ENCODE results near the gene IL1B. TPM values are rescaled to one million over a fixed set of nuclear protein-coding genes. Genes with fewer than 3 reads are reported as not detected.

Gene IL1B
- total and polyA plus RNA-seq, 4 donors, result 0.25 to 3.1 (median 0.76) TPM

DNA sequence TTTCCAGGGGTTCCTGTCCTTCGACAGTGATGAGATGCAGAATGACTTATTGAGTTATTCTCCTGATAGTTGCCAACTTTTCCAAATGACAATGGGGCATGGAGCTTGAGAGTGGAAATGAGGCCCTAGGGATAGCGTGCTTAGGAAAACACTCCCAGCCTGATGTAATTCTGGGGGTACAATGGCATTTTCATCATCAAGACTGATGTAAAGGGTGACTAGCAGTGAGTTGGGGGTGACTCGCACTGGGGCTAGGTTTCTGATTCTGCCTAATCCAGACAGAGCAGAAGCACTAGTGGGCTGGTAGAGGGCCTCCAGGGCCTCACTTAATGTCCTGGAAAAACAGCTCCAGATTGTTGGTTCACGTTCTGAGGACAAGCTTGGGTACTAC is 40.4 kb upstream of the IL1B start:
- no peak overlapping the region for H3K9ac ChIP-seq (ENCODE audit: low read depth in 1 of 2, low read length in 2 of 2)
- H3K4me3 ChIP-seq (ENCODE audit: low read depth in 1 of 3, low read length in 3 of 3), result no peak overlapping the region
- no peak overlapping the region for H3K27ac ChIP-seq (ENCODE audit: low read depth in 1 of 2, low read length in 2 of 2)
- no peaks in the 10 kb centered on the region for H3K36me3 ChIP-seq (ENCODE audit: control insufficient read depth in 4 of 4, insufficient read depth in 3 of 4, low read depth in 1 of 4, low read length in 3 of 4)
- no peak for DNase-seq (ENCODE audit: low spot score)
- H3K27me3 ChIP-seq (ENCODE audit: control insufficient read depth in 4 of 4, insufficient read depth in 4 of 4, low read length in 3 of 4), result no peaks in the 10 kb centered on the region
- 93% methylated on average over 4 of the region's 4 CpGs for WGBS
- H3K4me1 ChIP-seq (ENCODE audit: control insufficient read depth in 4 of 4, insufficient read depth in 4 of 4, low read length in 3 of 4), result no peaks in the 10 kb centered on the region
- H3K9me3 ChIP-seq (ENCODE audit: control insufficient read depth in 4 of 4, low read length in 3 of 4), result no peaks in the 10 kb centered on the region
- TF ChIP-seq JUND (IDR thresholded peaks at IDR 0.05) (no peak), FOXA2 (IDR thresholded peaks at IDR 0.05) (no peak), TAF1 (conservative IDR thresholded peaks at IDR 0.05) (no peak), GABPA (IDR thresholded peaks at IDR 0.05 in 1 of 2, conservative IDR thresholded peaks at IDR 0.05 in 1 of 2) (no peak), RAD21 (IDR thresholded peaks at IDR 0.05) (no peak), RXRA (IDR thresholded peaks at IDR 0.05) (no peak)
- TF ChIP-seq, protein P1, sequence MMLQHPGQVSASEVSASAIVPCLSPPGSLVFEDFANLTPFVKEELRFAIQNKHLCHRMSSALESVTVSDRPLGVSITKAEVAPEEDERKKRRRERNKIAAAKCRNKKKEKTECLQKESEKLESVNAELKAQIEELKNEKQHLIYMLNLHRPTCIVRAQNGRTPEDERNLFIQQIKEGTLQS (IDR thresholded peaks at IDR 0.05), result no peak
- TF ChIP-seq, protein P2, sequence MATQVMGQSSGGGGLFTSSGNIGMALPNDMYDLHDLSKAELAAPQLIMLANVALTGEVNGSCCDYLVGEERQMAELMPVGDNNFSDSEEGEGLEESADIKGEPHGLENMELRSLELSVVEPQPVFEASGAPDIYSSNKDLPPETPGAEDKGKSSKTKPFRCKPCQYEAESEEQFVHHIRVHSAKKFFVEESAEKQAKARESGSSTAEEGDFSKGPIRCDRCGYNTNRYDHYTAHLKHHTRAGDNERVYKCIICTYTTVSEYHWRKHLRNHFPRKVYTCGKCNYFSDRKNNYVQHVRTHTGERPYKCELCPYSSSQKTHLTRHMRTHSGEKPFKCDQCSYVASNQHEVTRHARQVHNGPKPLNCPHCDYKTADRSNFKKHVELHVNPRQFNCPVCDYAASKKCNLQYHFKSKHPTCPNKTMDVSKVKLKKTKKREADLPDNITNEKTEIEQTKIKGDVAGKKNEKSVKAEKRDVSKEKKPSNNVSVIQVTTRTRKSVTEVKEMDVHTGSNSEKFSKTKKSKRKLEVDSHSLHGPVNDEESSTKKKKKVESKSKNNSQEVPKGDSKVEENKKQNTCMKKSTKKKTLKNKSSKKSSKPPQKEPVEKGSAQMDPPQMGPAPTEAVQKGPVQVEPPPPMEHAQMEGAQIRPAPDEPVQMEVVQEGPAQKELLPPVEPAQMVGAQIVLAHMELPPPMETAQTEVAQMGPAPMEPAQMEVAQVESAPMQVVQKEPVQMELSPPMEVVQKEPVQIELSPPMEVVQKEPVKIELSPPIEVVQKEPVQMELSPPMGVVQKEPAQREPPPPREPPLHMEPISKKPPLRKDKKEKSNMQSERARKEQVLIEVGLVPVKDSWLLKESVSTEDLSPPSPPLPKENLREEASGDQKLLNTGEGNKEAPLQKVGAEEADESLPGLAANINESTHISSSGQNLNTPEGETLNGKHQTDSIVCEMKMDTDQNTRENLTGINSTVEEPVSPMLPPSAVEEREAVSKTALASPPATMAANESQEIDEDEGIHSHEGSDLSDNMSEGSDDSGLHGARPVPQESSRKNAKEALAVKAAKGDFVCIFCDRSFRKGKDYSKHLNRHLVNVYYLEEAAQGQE (IDR thresholded peaks at IDR 0.05), result no peak

DNA sequence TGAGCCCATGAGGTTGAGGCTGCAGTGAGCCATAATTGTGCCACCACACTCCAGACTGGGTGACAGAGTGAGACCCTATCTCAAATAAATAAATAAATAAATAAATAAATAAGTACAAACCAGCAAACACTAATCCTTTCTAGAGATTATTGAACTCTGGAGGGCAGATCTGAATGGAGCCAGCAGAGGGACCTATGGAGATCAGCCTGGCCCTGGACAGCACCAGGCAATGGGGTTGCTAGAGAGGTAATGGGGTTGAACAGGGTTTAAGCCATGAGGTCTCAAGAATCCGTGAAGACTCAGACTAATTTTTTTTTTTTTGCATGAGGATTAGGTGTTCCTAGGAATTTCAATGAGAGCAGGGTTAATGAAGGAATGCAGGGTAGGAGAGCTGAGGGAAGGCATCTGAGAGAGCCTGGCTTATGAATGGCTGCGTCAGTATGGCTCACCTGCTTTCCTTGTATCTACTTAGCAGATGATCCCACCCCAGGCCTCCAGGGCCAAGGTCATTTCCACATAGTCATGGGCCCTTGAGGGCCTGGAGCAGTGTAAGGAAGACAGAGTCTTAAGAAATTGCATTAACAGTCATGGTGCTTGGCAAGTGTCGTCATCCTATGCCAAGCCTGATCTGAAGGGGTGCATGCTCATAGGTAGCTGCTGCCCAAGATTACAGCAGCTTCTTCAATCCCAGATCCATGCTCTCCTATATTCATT is 39.8 kb upstream of the IL1B start:
- Histone ChIP-seq H3K36me3 (ENCODE audit: control insufficient read depth in 4 of 4, insufficient read depth in 3 of 4, low read depth in 1 of 4, low read length in 3 of 4) (no peaks in the 10 kb centered on the region), H3K4me3 (ENCODE audit: low read depth in 1 of 3, low read length in 3 of 3) (no peak overlapping the region), H3K9me3 (ENCODE audit: control insufficient read depth in 4 of 4, low read length in 3 of 4) (no peaks in the 10 kb centered on the region), H3K27ac (ENCODE audit: low read depth in 1 of 2, low read length in 2 of 2) (no peak overlapping the region), H3K9ac (ENCODE audit: low read depth in 1 of 2, low read length in 2 of 2) (no peak overlapping the region), H3K27me3 (ENCODE audit: control insufficient read depth in 4 of 4, insufficient read depth in 4 of 4, low read length in 3 of 4) (no peaks in the 10 kb centered on the region), H3K4me1 (ENCODE audit: control insufficient read depth in 4 of 4, insufficient read depth in 4 of 4, low read length in 3 of 4) (no peaks in the 10 kb centered on the region)
- TF ChIP-seq, protein P3, sequence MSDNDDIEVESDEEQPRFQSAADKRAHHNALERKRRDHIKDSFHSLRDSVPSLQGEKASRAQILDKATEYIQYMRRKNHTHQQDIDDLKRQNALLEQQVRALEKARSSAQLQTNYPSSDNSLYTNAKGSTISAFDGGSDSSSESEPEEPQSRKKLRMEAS (IDR thresholded peaks at IDR 0.05), result no peak
- TF ChIP-seq EGR1 (IDR thresholded peaks at IDR 0.05; ENCODE audit: low read depth in 2 of 2), result no peak
- TF ChIP-seq GABPA (IDR thresholded peaks at IDR 0.05 in 1 of 2, conservative IDR thresholded peaks at IDR 0.05 in 1 of 2), result no peak
- no peak for TF ChIP-seq RAD21 (IDR thresholded peaks at IDR 0.05)
- no peak for TF ChIP-seq HNF4A (conservative IDR thresholded peaks at IDR 0.05)
- TF ChIP-seq, protein P4, sequence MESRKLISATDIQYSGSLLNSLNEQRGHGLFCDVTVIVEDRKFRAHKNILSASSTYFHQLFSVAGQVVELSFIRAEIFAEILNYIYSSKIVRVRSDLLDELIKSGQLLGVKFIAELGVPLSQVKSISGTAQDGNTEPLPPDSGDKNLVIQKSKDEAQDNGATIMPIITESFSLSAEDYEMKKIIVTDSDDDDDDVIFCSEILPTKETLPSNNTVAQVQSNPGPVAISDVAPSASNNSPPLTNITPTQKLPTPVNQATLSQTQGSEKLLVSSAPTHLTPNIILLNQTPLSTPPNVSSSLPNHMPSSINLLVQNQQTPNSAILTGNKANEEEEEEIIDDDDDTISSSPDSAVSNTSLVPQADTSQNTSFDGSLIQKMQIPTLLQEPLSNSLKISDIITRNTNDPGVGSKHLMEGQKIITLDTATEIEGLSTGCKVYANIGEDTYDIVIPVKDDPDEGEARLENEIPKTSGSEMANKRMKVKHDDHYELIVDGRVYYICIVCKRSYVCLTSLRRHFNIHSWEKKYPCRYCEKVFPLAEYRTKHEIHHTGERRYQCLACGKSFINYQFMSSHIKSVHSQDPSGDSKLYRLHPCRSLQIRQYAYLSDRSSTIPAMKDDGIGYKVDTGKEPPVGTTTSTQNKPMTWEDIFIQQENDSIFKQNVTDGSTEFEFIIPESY (IDR thresholded peaks at IDR 0.05), result no peak
- no peak for TF ChIP-seq HNF4G (IDR thresholded peaks at IDR 0.05)
- no peak for TF ChIP-seq YY1 (IDR thresholded peaks at IDR 0.05)
- TF ChIP-seq NR2F2 (IDR thresholded peaks at IDR 0.05), result no peak
- no peak for TF ChIP-seq RXRA (IDR thresholded peaks at IDR 0.05)
- no peak for TF ChIP-seq FOXA1 (IDR thresholded peaks at IDR 0.05)
- TF ChIP-seq, protein P1 (IDR thresholded peaks at IDR 0.05), result no peak
- no peak for TF ChIP-seq TAF1 (conservative IDR thresholded peaks at IDR 0.05)
- no peak for TF ChIP-seq JUND (IDR thresholded peaks at IDR 0.05)
- TF ChIP-seq FOXA2 (IDR thresholded peaks at IDR 0.05), result no peak
- TF ChIP-seq SP1 (IDR thresholded peaks at IDR 0.05), result no peak
- TF ChIP-seq, protein P5, sequence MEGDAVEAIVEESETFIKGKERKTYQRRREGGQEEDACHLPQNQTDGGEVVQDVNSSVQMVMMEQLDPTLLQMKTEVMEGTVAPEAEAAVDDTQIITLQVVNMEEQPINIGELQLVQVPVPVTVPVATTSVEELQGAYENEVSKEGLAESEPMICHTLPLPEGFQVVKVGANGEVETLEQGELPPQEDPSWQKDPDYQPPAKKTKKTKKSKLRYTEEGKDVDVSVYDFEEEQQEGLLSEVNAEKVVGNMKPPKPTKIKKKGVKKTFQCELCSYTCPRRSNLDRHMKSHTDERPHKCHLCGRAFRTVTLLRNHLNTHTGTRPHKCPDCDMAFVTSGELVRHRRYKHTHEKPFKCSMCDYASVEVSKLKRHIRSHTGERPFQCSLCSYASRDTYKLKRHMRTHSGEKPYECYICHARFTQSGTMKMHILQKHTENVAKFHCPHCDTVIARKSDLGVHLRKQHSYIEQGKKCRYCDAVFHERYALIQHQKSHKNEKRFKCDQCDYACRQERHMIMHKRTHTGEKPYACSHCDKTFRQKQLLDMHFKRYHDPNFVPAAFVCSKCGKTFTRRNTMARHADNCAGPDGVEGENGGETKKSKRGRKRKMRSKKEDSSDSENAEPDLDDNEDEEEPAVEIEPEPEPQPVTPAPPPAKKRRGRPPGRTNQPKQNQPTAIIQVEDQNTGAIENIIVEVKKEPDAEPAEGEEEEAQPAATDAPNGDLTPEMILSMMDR (IDR thresholded peaks at IDR 0.05; ENCODE audit: low read depth, low read length, missing input control), result no peak
- TF ChIP-seq, protein P2 (IDR thresholded peaks at IDR 0.05), result no peak
- WGBS, result 98% methylated on average over 3 of the region's 3 CpGs
- DNase-seq (ENCODE audit: low spot score), result no peak
